PFSK-1 (cell line): ENCODE data around the gene ACOXL.

Experiments used
- POLR2AphosphoS5 ChIP-seq: IDR thresholded peaks from 2 replicates; pipeline ENCODE4 v1.6.1; 2012; ENCODE audit warnings: low read depth, mild to moderate bottlenecking, control low read depth, low read length, moderate library complexity
- SIN3A ChIP-seq: IDR thresholded peaks from 2 replicates; pipeline ENCODE4 v1.6.1; 2012; ENCODE audit warnings: mild to moderate bottlenecking, low read length, moderate library complexity, borderline replicate concordance; ENCODE audit not compliant: insufficient read depth
- TAF1 ChIP-seq: IDR thresholded peaks from 2 replicates; pipeline ENCODE4 v1.6.1; 2012; ENCODE audit warnings: low read length, control low read depth, borderline replicate concordance; ENCODE audit not compliant: insufficient read depth

DNA sequence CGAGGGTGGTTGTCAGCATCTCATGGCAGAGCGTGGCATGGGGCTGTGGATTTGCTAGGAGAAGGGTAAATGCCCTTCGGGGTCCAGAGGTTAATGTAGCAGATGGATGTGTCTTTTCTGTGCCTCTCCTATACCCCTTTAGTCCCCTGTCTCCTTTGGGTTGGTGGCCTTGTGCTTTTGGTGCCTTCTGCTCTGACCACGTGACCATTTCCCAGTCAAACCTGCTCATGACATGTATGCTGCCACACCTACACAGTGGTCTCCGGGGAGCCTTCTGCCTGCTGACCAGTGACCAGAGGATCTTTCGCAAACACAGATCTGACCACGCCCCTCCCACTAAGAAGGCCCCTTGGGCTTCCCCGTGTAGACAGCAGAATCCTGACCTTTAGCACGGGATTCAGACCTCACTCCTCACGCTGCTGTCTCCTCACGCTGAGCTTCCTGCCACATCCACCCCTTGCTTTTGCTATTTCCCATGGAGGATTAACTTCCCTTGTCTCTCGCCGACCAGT, 116.2 kb downstream of the ACOXL start:
- TF ChIP-seq POLR2AphosphoS5 (no peak), TAF1 (no peak), SIN3A (no peak)
